Cardiac muscle cell (in vitro differentiated cells and primary cell): Measurements from ENCODE around the gene LRBA. TPM values are rescaled to one million over a fixed set of nuclear protein-coding genes. Genes with fewer than 3 reads are reported as not detected.

Experiments used
- DNase-seq, 2 donors: peaks; one replicate each; pipeline versions ENCODE4 v3.0.0 to v3.0.0-alpha.2; 2010 to 2017; ENCODE audit warnings: low read depth in 1 of 2, low spot score in 1 of 2
- H3K27ac ChIP-seq: fragments of 200-600 bp; sonication (generic); 2 replicates; pipeline ENCODE4 v1.5.1; 2016
- H3K27me3 ChIP-seq: fragments of 200-600 bp; sonication (generic); 2 replicates; pipeline ENCODE4 v1.6.0; 2016; ENCODE audit warnings: control low read depth
- H3K36me3 ChIP-seq: fragments of 200-600 bp; sonication (generic); 2 replicates; pipeline ENCODE4 v1.5.1; 2016; ENCODE audit warnings: control low read depth
- H3K4me1 ChIP-seq: fragments of 200-600 bp; sonication (generic); 2 replicates; pipeline ENCODE4 v1.8.1; 2017; ENCODE audit warnings: low read depth, mild to moderate bottlenecking, mixed run types
- H3K4me3 ChIP-seq: fragments of 200-600 bp; sonication (generic); 2 replicates; pipeline ENCODE4 v1.5.1; 2016; ENCODE audit warnings: mild to moderate bottlenecking
- H3K9me3 ChIP-seq: fragments of 200-600 bp; sonication (generic); 2 replicates; pipeline ENCODE4 v1.5.1; 2017; ENCODE audit warnings: low read depth, mild to moderate bottlenecking, control low read depth
- CTCF ChIP-seq: IDR thresholded peaks from 2 replicates; pipeline ENCODE4 v1.5.1; 2012; ENCODE audit warnings: low read depth, mild to moderate bottlenecking, low read length
- polyA plus RNA-seq: library from polyadenylated mRNA; unstranded; fragments of >200 nt; fragmentation: Nextera tagmentation; extraction: Ambion mirVana; gene quantifications from 2 replicates; pipeline ENCODE4 v1.2.1, GENCODE V29; 2016
- total RNA-seq: library from RNA; depleted of rRNA; stranded (reverse); fragments of >200 nt; gene quantifications from 2 replicates; pipeline ENCODE4 v1.2.3, GENCODE V29; 2016

The LRBA gene
- total and polyA plus RNA-seq, 2 experiments from 2014 or later: 17.7 to 58.8 TPM

GRCh38 chr4:150355418-150355817 is 659.7 kb downstream of the LRBA start:
- H3K27ac ChIP-seq: no peak overlapping the region
- no peak for DNase-seq
- TF ChIP-seq CTCF: no peak
- no peaks in the 10 kb centered on the region for H3K9me3 ChIP-seq
- H3K4me1 ChIP-seq: peaks cover 8% of the 10 kb centered on the region
- no peak overlapping the region for H3K4me3 ChIP-seq
- no peaks in the 10 kb centered on the region for H3K27me3 ChIP-seq
- no peaks in the 10 kb centered on the region for H3K36me3 ChIP-seq

DNA sequence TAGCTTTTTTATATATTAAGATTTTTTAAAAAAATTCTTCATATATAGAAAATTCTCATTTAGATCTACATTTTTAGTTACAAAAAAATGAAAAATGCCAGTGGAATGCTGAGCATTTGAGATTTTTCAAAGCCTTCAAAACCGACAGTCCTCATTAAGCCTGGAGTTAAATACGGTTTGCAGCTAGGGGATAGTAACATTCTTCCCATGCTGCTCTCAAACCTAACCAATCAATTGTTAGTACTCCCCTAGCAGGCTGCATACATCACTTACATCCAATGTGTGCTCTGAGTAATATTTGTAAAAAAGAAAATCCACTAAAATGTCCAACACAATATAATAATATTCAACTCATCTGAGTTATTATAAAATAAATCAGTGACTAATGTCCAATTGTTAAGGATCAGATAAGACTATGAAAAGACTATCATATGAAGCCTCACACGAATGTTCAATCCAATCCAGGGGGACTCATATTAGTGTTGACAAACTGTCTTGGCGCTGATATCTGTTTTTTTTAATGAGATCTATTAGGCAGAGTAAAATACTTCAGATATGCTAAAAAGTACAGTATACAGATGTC is 660.8 kb downstream of the LRBA start:
- no peak for DNase-seq
- no peak for TF ChIP-seq CTCF
- Histone ChIP-seq H3K4me3 (no peak overlapping the region), H3K9me3 (no peaks in the 10 kb centered on the region), H3K27me3 (no peaks in the 10 kb centered on the region), H3K4me1 (peaks cover 6% of the 10 kb centered on the region), H3K27ac (no peak overlapping the region), H3K36me3 (no peaks in the 10 kb centered on the region)

GRCh38 chr4:150348079-150348478 is 667.0 kb downstream of the LRBA start:
- no peaks in the 10 kb centered on the region for H3K9me3 ChIP-seq
- no peak overlapping the region for H3K27ac ChIP-seq
- DNase-seq: peak in 1 of 2 donors; percentile 47
- H3K4me3 ChIP-seq: no peak overlapping the region
- no peaks in the 10 kb centered on the region for H3K36me3 ChIP-seq
- H3K27me3 ChIP-seq: no peaks in the 10 kb centered on the region
- TF ChIP-seq CTCF: no peak
- peaks cover 9% of the 10 kb centered on the region for H3K4me1 ChIP-seq

GRCh38 chr4:150345207-150345744 is 669.8 kb downstream of the LRBA start:
- Histone ChIP-seq H3K27me3 (no peaks in the 10 kb centered on the region), H3K4me1 (peaks cover 11% of the 10 kb centered on the region), H3K4me3 (no peak overlapping the region), H3K36me3 (no peaks in the 10 kb centered on the region), H3K27ac (no peak overlapping the region), H3K9me3 (no peaks in the 10 kb centered on the region)
- DNase-seq: no peak
- TF ChIP-seq CTCF: no peak

- no peak for TF ChIP-seq CTCF
- no peaks in the 10 kb centered on the region for H3K9me3 ChIP-seq
- H3K4me3 ChIP-seq: no peak overlapping the region
- H3K27me3 ChIP-seq: no peaks in the 10 kb centered on the region
- H3K27ac ChIP-seq: no peak overlapping the region
- peaks cover 11% of the 10 kb centered on the region for H3K4me1 ChIP-seq
- no peaks in the 10 kb centered on the region for H3K36me3 ChIP-seq
- no peak for DNase-seq
Measured at GRCh38 chr4:150343796-150344195, 671.3 kb downstream of the LRBA start.

GRCh38 chr4:150342945-150343344 is 672.1 kb downstream of the LRBA start:
- no peak for TF ChIP-seq CTCF
- DNase-seq: peak; percentile 10 to 15
- Histone ChIP-seq H3K36me3 (no peaks in the 10 kb centered on the region), H3K9me3 (no peaks in the 10 kb centered on the region), H3K4me1 (peaks cover 15% of the 10 kb centered on the region), H3K27me3 (no peaks in the 10 kb centered on the region), H3K4me3 (no peak overlapping the region), H3K27ac (no peak overlapping the region)
